Testis (tissue), 2 donors: Measurements from ENCODE around the gene NAP1L5.

Source experiments
- POLR2A ChIP-seq: fragments of 450-650 bp; IDR thresholded peaks from one replicate; pipeline ENCODE4 v1.6.1; 2017; ENCODE audit warnings: antibody characterized with exemption, mild to moderate bottlenecking, moderate library complexity
- TF ChIP-seq, protein P1 (sequence below), 3 experiments: fragments of 450-650 bp in 2 of 3; fragments of 200-600 bp in 1 of 3; sonication (generic) in 1 of 3; IDR thresholded peaks; one replicate each; pipeline ENCODE4 v1.5.1; 2016 to 2019; ENCODE audit warnings: antibody characterized with exemption in 3 of 3, mild to moderate bottlenecking in 2 of 3, moderate library complexity in 1 of 3

DNA sequence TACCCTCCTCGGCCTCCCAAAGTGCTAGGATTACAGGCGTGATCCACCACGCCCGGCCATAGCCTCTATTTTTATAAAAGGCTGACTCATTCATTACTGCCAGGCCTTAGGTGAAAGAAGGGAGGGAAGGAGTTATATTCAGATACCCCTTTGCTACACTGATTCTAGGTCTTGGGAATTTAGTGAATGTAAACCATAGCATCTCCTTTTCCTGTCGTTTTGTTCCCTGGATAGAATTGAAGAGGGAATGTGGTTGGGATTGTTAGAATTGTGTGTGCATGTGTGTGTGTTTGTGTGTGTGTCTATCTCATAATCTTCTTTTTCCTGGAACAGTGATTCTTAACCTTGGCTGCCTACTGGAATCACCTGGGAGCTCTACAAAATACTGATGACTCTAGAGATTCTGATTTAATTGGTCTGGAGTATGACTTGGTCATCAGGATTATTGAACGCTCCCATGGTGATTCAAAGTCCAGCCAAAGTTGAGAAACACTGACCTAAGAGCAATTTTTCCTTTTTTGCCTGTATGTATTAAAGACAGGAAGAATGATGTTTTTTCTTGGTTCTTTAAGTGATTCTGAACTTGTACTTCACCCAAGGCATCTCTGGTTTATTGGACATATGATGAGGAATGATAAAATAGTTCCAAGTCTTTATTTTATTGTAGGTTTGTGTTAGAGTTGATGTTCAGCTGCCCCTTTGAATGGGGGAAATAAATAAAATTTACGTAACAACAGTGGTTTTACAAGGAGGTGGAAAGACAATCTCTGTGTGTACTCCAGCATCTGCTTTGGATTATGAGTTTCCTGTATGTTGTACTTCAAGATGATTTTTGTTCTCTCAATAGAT, 37.0 kb downstream of the NAP1L5 start:
- TF ChIP-seq, protein P1, sequence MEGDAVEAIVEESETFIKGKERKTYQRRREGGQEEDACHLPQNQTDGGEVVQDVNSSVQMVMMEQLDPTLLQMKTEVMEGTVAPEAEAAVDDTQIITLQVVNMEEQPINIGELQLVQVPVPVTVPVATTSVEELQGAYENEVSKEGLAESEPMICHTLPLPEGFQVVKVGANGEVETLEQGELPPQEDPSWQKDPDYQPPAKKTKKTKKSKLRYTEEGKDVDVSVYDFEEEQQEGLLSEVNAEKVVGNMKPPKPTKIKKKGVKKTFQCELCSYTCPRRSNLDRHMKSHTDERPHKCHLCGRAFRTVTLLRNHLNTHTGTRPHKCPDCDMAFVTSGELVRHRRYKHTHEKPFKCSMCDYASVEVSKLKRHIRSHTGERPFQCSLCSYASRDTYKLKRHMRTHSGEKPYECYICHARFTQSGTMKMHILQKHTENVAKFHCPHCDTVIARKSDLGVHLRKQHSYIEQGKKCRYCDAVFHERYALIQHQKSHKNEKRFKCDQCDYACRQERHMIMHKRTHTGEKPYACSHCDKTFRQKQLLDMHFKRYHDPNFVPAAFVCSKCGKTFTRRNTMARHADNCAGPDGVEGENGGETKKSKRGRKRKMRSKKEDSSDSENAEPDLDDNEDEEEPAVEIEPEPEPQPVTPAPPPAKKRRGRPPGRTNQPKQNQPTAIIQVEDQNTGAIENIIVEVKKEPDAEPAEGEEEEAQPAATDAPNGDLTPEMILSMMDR (IDR thresholded peaks at IDR 0.05): no peak
- TF ChIP-seq POLR2A: no peak
